ENCODE results near the gene LMLN.
"Not testable (repeated sequence)": the region's sequence is repeated elsewhere in the genome, so short reads cannot be mapped to it uniquely, and the experiment has no call there.

Gene LMLN

DNA sequence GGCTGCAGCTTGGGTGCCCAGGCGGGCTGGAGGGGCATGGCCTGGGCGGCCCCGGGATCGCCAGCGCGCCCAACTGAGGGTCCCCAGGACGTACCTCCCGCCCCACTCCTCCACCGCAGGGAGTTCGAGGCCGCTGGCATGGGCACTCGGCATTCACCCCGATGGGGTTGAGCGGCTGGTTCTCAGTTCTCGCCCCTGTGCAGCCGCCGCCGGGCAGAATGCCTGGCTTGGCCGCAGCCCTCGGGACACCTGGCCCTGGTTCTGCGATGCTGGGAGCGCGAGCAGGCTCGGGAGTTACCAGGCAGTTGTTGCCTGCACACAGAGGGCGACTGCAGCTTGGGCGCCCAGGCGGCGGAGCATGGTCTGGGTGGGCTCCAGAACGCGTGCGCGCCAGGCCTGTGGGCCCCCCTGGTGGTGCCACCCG lies 121.4 kb downstream of the LMLN start:
- DNase-seq, result no peak

DNA sequence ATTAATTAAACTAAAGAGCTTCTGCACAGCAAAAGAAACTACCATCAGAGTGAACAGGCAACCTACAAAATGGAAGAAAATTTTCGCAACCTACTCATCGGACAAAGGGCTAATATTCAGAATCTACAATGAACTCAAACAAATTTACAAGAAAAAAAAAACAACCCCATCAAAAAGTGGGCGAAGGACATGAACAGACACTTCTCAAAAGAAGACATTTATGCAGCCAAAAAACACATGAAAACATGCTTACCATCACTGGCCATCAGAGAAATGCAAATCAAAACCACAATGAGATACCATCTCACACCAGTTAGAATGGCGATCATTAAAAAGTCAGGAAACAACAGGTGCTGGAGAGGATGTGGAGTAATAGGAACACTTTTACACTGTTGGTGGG lies 122.2 kb downstream of the LMLN start:
- DNase-seq, result not testable (repeated sequence)

DNA sequence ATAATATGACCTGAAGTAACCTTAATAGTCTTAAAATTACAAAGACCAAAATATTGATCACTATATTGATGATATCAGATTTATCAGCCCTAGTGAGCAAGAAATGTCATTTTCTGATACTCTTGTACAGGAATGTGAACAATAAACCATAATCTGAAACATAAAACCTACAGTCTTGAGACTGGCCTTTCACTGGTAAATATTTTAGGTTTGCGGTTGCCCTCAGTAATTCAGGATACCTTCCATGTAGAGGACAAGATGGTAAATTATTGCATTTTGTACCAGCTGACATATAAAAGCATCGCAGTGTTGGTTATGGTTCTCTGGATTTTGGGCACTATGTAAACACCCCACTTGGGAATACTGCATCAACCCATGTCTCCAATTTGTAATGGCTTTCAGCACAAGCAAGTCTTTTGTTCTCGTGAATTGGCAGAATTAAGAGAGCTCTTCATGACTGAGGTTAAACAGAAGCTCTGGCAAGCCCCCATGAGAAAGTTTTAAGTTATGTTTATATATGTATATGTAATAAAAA lies 128.5 kb downstream of the LMLN start:
- no peak for DNase-seq

DNA sequence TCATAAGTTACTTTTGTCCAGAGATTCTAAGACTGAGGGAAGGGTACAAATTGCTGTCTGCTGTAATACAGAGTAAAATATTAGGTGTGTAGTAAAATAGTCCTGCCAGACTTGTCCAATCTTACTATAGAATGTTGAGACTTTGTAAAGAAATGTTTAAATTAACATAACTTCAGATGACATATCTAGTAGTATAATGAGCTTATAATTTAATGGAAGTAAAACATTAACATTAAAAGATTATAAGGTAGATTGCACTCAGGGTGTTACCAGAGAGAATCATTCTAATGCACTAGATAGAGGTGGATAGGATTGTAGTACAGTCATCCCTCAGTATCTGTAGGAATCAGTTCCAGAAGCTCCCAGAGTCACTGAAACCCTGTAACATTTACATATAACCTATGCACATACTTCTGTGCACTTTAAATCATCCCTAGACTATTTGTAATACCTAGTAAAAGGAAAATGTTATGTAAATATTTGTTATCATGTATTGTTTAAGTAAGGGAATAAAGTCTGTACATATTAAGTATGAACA lies 130.8 kb downstream of the LMLN start:
- DNase-seq, result no peak

DNA sequence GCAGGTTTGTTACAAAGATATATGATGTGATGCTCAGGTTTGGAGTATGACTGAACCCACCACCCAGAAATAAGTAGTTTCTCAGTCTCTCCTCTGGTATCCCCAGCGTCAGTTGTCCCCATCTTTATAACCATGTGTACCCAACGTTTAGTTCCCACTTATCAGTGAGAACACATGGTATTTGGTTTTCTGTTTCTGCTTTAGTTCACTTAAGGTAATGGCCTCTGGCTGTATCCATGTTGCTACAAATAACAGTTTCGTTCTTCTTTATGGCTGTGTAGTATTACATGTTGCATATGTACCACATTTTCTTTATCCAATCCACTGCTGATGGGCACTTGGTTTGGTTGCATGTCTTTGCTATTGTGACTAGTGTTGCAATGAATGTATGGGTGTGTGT lies 132.3 kb downstream of the LMLN start:
- no peak for DNase-seq

DNA sequence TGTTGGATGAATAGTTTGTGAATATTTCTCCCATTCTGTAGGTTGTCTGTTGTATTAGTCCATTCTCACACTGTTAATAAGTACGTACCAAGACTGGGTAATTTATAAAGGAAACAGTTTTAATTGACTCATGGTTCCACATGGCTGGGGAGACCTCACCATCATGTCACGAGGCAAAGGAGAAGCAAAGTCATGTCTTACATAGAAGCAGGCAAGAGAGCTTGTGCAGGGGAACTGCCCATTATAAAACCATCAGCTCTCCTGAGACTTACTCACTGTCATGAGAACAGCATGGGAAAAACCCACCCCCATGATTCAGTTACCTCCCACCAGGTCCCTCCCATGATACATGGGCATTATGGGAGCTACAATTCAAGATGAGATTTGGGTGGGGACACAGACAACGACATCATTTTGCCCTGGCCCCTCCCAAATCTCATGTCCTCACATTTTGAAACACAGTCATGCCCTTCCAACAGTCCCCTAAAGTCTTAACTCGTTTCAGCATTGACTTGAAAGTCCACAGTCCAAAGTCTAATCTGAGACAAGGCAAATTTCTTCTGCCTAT lies 133.2 kb downstream of the LMLN start:
- DNase-seq, result no peak

Data from stimulated activated CD8-positive, alpha-beta memory T cell treated with anti-CD3 and anti-CD28 coated beads, Interleukin-4, amount 100 ng/mL, for 48 hours (primary cell).